ENCODE results near the gene NXPH3.

The NXPH3 gene

DNA sequence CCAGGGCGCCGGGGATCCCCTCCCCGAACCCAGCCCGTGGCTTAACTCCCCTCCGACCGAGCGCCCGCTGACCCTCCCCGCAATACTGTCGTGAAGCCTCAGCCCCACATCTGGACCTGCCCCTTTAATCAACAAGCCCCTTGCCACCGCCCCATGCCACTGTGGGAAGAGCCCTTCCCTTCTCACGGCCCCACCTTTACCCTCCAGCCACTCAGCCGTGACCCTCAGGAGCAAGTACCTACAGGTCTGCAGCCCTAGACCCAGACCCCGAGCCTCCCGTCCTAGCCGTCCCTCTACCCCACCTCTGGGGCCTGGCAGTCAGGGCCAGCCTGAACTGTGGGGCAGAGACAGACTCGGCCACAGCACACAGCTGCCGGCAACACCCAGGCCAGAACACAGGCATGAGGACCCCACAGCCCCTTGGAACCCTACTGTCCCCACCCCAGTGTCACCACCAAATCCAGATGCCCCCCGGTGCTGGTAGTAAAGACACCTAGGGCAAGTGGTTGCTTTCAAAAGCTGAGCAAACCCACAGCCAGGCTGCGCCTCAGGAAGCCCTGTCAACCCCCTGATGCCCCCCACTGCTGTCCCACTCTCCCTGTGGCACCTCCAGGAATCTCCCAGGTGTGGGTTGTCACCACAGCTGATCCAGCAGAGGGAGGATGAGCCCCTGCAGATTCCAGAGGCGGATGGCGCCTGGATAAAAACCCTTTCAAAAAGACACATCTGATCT lies 1.4 kb downstream of the NXPH3 start:
- no peak for DNase-seq (ENCODE audit: extremely low spot score)

DNA sequence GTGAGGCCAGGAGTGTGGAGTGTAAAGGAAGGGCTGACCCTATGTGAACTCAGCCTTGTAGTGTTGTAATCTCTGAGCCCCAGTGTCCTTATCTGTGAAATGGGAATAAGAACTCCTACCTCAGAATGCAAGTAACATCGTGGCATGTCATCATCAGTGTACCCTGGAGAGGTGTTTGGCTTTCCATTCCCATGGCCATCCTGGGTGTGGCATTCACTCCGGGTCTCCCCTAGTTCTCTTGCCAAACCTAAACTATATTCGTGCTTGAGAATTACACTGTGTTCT lies 1.9 kb downstream of the NXPH3 start:
- POLR2A ChIA-PET, result no interaction called here
- no peak for DNase-seq (ENCODE audit: extremely low spot score)

More for the DNA sequence above, 1.4 kb downstream of the NXPH3 start:
- ChIA-PET POLR2A (interaction anchor here (1.2 to 1.6 kb wide), 2 partner anchors 100 to 131 kb away, joined by 4 to 7 read pairs; partner anchors contain the start of gene SLC35B1), CTCF (interaction anchor here (1.6 kb wide), 1 partner anchor 20 kb away, joined by 6 read pairs; no protein-coding TSS in a partner anchor)
- TF ChIP-seq CTBP1 (IDR thresholded peaks at IDR 0.05; ENCODE audit: borderline replicate concordance) (no peak), BHLHE40 (IDR thresholded peaks at IDR 0.05; ENCODE audit: borderline replicate concordance) (no peak), FOXM1 (IDR thresholded peaks at IDR 0.05; ENCODE audit: borderline replicate concordance) (no peak), SUZ12 (IDR thresholded peaks at IDR 0.05) (no peak), LEF1 (IDR thresholded peaks at IDR 0.05; ENCODE audit: borderline replicate concordance) (no peak), ZNF384 (IDR thresholded peaks at IDR 0.05) (no peak), FOXA1 (IDR thresholded peaks at IDR 0.05) (no peak), ELF4 (IDR thresholded peaks at IDR 0.05) (no peak), ARNT (IDR thresholded peaks at IDR 0.05) (no peak)

GRCh38 chr17:49577963-49578362 lies 2.3 kb downstream of the NXPH3 start:
- CTCF ChIA-PET, result no interaction called here
- TF ChIP-seq SP1 (IDR thresholded peaks at IDR 0.05), result no peak
- no peak for TF ChIP-seq ELF4 (IDR thresholded peaks at IDR 0.05)
- POLR2A ChIA-PET, result no interaction called here
- no peak for DNase-seq (ENCODE audit: extremely low spot score)

More for the DNA sequence above, 1.9 kb downstream of the NXPH3 start:
- CTCF ChIA-PET, result no interaction called here
- TF ChIP-seq SP1 (IDR thresholded peaks at IDR 0.05) (no peak), TARDBP (IDR thresholded peaks at IDR 0.05) (no peak), SUZ12 (IDR thresholded peaks at IDR 0.05) (no peak), L3MBTL2 (conservative IDR thresholded peaks at IDR 0.05) (no peak), BHLHE40 (IDR thresholded peaks at IDR 0.05; ENCODE audit: borderline replicate concordance) (no peak), ELF4 (IDR thresholded peaks at IDR 0.05) (no peak), NFRKB (IDR thresholded peaks at IDR 0.05) (no peak), FOXK2 (IDR thresholded peaks at IDR 0.05) (no peak), FOXA1 (IDR thresholded peaks at IDR 0.05) (no peak), CTBP1 (IDR thresholded peaks at IDR 0.05; ENCODE audit: borderline replicate concordance) (no peak)

- POLR2A ChIA-PET, result no interaction called here
- CTCF ChIA-PET, result no interaction called here
- no peak for DNase-seq (ENCODE audit: extremely low spot score)
- no peak for TF ChIP-seq ELF4 (IDR thresholded peaks at IDR 0.05)
- TF ChIP-seq FOXA1 (IDR thresholded peaks at IDR 0.05), result no peak
- no peak for TF ChIP-seq NFRKB (IDR thresholded peaks at IDR 0.05)
- no peak for TF ChIP-seq LEF1 (IDR thresholded peaks at IDR 0.05; ENCODE audit: borderline replicate concordance)
- TF ChIP-seq SP1 (IDR thresholded peaks at IDR 0.05), result no peak
- TF ChIP-seq BHLHE40 (IDR thresholded peaks at IDR 0.05; ENCODE audit: borderline replicate concordance), result no peak
- no peak for TF ChIP-seq CTBP1 (IDR thresholded peaks at IDR 0.05; ENCODE audit: borderline replicate concordance)
Measured at GRCh38 chr17:49578414-49578813, 2.7 kb downstream of the NXPH3 start.

- TF ChIP-seq ARNT (IDR thresholded peaks at IDR 0.05) (no peak), NFRKB (IDR thresholded peaks at IDR 0.05) (no peak), FOXA1 (IDR thresholded peaks at IDR 0.05) (no peak), ELF4 (IDR thresholded peaks at IDR 0.05) (no peak), PKNOX1 (IDR thresholded peaks at IDR 0.05) (no peak), SUZ12 (IDR thresholded peaks at IDR 0.05) (no peak), HDGF (IDR thresholded peaks at IDR 0.05; ENCODE audit: borderline replicate concordance) (no peak), FOXM1 (IDR thresholded peaks at IDR 0.05; ENCODE audit: borderline replicate concordance) (no peak), FOXK2 (IDR thresholded peaks at IDR 0.05) (no peak), CTBP1 (IDR thresholded peaks at IDR 0.05; ENCODE audit: borderline replicate concordance) (no peak), L3MBTL2 (conservative IDR thresholded peaks at IDR 0.05) (no peak), ZNF384 (IDR thresholded peaks at IDR 0.05) (no peak), BHLHE40 (IDR thresholded peaks at IDR 0.05; ENCODE audit: borderline replicate concordance) (no peak), LEF1 (IDR thresholded peaks at IDR 0.05; ENCODE audit: borderline replicate concordance) (no peak)
- ChIA-PET CTCF (no interaction called here), POLR2A (no interaction called here)
- no peak for DNase-seq (ENCODE audit: extremely low spot score)
Measured at GRCh38 chr17:49578952-49579500, 3.4 kb downstream of the NXPH3 start.

DNA sequence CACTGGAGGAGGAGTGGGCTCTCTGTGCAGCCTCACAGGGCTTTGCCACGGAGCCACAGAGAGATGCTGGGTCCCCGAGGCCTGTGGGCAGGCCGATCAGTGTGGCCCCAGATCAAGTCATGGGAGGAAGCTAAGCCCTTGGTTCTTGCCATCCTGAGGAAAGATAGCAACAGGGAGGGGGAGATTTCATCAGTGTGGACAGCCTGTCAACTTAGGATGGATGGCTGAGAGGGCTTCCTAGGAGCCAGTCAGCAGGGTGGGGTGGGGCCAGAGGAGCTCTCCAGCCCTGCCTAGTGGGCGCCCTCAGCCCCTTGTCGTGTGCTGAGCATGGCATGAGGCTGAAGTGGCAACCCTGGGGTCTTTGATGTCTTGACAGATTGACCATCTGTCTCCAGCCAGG lies 3.9 kb downstream of the NXPH3 start:
- DNase-seq (ENCODE audit: extremely low spot score), result no peak
- no peak for TF ChIP-seq SP1 (IDR thresholded peaks at IDR 0.05)
- TF ChIP-seq FOXK2 (IDR thresholded peaks at IDR 0.05), result no peak
- CTCF ChIA-PET, result no interaction called here
- POLR2A ChIA-PET, result no interaction called here

DNA sequence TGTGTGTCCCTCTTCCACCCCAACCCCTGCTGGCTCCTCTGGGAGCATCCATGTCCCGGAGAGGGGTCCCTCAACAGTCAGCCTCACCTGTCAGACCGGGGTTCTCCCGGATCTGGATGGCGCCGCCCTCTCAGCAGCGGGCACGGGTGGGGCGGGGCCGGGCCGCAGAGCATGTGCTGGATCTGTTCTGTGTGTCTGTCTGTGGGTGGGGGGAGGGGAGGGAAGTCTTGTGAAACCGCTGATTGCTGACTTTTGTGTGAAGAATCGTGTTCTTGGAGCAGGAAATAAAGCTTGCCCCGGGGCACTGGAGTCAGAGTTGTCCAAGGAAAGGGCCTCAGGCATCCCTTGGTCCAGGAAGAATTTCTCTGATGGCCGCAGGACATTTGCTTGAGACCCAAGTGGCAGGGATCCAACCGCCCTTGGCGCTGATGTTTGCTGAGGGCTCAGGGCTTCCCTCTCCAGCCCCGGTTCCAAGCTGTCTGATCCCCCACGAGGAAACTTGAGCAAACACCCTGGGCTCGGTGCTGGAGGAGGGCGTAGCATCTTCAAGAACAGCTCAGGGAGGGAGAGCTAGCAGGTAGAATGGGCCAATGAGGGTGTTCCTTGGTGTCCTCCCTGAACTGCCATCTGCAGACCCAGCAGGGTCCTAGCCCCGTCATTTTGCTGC lies 4.5 kb downstream of the NXPH3 start:
- no peak for TF ChIP-seq ZNF384 (IDR thresholded peaks at IDR 0.05)
- TF ChIP-seq PKNOX1 (IDR thresholded peaks at IDR 0.05), result no peak
- TF ChIP-seq SUZ12 (IDR thresholded peaks at IDR 0.05), result no peak
- no peak for TF ChIP-seq HDGF (IDR thresholded peaks at IDR 0.05; ENCODE audit: borderline replicate concordance)
- no peak for TF ChIP-seq ARNT (IDR thresholded peaks at IDR 0.05)
- no peak for TF ChIP-seq SP1 (IDR thresholded peaks at IDR 0.05)
- TF ChIP-seq CTBP1 (IDR thresholded peaks at IDR 0.05; ENCODE audit: borderline replicate concordance), result no peak
- no peak for TF ChIP-seq LEF1 (IDR thresholded peaks at IDR 0.05; ENCODE audit: borderline replicate concordance)
- no peak for TF ChIP-seq TARDBP (IDR thresholded peaks at IDR 0.05)
- TF ChIP-seq BHLHE40 (IDR thresholded peaks at IDR 0.05; ENCODE audit: borderline replicate concordance), result no peak
- no peak for TF ChIP-seq FOXM1 (IDR thresholded peaks at IDR 0.05; ENCODE audit: borderline replicate concordance)
- TF ChIP-seq ELF4 (IDR thresholded peaks at IDR 0.05), result no peak
- no peak for TF ChIP-seq FOXA1 (IDR thresholded peaks at IDR 0.05)
- no peak for TF ChIP-seq FOXK2 (IDR thresholded peaks at IDR 0.05)
- no peak for TF ChIP-seq L3MBTL2 (conservative IDR thresholded peaks at IDR 0.05)
- TF ChIP-seq NFRKB (IDR thresholded peaks at IDR 0.05), result no peak
- DNase-seq (ENCODE audit: extremely low spot score), result no peak
- CTCF ChIA-PET, result no interaction called here
- POLR2A ChIA-PET, result no interaction called here

Data from HEK293T (cell line).